Measurements from ENCODE around the gene CNTNAP5. TPM values are rescaled to one million over a fixed set of nuclear protein-coding genes. Genes with fewer than 3 reads are reported as not detected.

Gene CNTNAP5
- not detected in 5 replicates for total RNA-seq (2022; extraction: Qiagen RNA extraction; ENCODE audit: low read depth)

GRCh38 chr2:124025171-124025580 is at the start of gene CNTNAP5:
Gene CNTNAP5, plus strand, starts transcription at chr2:124025287. Its CDS starts 364 bp downstream, at chr2:124025651.

All from A549 treated with GW870086 at 1 μM for 4 hours (cell line).